ENCODE results near the gene INTS4.
"Not testable (repeated sequence)": the region's sequence is repeated elsewhere in the genome, so short reads cannot be mapped to it uniquely, and the experiment has no call there.

INTS4 gene

DNA sequence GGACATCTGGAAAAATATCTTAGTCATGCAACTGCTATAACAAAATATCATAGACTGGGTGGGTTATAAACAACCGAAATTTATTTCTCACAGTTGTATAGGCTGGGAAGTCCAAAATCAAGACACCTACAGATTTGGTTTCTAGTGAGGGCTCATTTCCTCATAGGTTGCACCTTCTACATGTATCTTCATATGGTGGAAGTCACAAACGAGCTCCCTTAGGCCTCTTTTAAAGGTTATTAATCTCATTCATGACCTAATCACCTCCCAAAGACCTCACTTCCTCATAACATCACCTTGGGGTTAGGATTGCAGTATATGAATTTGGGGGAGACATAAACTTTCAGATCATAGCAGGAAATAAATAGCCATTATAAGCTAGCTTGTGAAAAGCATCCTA lies 85.2 kb downstream of the INTS4 start:
- in situ Hi-C loops (cut with MboI; ENCODE audit: low pct_unique_long_range_greater_than_20kb, low sequenced_read_pairs, unreplicated experiment): no loop called here
- TF ChIP-seq, protein P1, sequence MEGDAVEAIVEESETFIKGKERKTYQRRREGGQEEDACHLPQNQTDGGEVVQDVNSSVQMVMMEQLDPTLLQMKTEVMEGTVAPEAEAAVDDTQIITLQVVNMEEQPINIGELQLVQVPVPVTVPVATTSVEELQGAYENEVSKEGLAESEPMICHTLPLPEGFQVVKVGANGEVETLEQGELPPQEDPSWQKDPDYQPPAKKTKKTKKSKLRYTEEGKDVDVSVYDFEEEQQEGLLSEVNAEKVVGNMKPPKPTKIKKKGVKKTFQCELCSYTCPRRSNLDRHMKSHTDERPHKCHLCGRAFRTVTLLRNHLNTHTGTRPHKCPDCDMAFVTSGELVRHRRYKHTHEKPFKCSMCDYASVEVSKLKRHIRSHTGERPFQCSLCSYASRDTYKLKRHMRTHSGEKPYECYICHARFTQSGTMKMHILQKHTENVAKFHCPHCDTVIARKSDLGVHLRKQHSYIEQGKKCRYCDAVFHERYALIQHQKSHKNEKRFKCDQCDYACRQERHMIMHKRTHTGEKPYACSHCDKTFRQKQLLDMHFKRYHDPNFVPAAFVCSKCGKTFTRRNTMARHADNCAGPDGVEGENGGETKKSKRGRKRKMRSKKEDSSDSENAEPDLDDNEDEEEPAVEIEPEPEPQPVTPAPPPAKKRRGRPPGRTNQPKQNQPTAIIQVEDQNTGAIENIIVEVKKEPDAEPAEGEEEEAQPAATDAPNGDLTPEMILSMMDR (IDR thresholded peaks at IDR 0.05; ENCODE audit: extremely low read depth, insufficient read depth, missing control alignments): no peak

DNA sequence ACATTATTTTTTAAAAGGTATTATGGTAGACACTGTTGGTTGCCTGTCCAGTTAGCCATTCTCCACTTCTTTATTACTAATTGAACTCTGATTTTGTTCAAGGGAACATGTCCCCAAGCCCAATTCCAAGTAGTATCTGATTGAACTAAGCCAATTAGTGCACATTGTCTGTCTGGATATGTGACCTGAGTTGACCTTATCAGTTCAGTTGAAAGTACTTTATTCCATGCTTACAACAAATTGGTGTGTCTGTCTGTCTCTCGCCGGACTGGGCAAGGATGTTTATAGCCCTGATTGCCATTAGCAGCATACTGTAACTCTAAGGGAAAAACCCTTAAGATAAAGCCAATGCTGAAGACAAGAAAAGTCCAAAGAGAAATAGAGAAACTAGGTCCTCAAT lies 85.6 kb downstream of the INTS4 start:
- TF ChIP-seq, protein P1 (IDR thresholded peaks at IDR 0.05; ENCODE audit: extremely low read depth, insufficient read depth, missing control alignments): no peak
- DNase-seq (ENCODE audit: low spot score): no peak
- in situ Hi-C loops (cut with MboI; ENCODE audit: low pct_unique_long_range_greater_than_20kb, low sequenced_read_pairs, unreplicated experiment): no loop called here

More for the DNA sequence above, 85.2 kb downstream of the INTS4 start:
- DNase-seq (ENCODE audit: low spot score): no peak

- in situ Hi-C loops (cut with MboI; ENCODE audit: low pct_unique_long_range_greater_than_20kb, low sequenced_read_pairs, unreplicated experiment); DNase-seq (ENCODE audit: low spot score): not testable (repeated sequence)
Measured at GRCh38 chr11:77894949-77895348, 99.5 kb downstream of the INTS4 start.

GRCh38 chr11:77891703-77892102 lies 102.8 kb downstream of the INTS4 start:
- DNase-seq (ENCODE audit: low spot score); in situ Hi-C loops (cut with MboI; ENCODE audit: low pct_unique_long_range_greater_than_20kb, low sequenced_read_pairs, unreplicated experiment): not testable (repeated sequence)

GRCh38 chr11:77891256-77891655 lies 103.2 kb downstream of the INTS4 start:
- in situ Hi-C loops (cut with MboI; ENCODE audit: low pct_unique_long_range_greater_than_20kb, low sequenced_read_pairs, unreplicated experiment); DNase-seq (ENCODE audit: low spot score): not testable (repeated sequence)

DNA sequence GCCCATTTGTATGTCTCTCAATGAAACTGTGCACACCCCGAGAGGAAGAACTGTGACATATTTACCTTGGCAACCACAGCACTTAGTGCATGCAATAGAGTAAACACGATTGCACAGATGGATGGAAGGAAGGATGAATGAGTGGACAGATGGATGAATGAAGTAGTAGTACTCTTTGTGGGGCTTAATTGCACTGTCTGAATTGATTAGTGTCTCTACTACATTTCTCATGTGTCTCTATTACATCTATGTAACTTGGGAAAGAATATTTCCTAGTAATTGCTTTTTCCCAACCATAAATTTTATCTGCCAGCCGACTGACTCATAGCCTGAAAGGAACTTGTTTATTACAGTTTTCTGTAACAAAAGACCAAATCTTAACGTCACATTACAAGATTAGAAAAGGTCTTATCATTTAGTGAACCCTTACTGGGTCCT lies 103.8 kb downstream of the INTS4 start:
- in situ Hi-C loops (cut with MboI; ENCODE audit: low pct_unique_long_range_greater_than_20kb, low sequenced_read_pairs, unreplicated experiment); DNase-seq (ENCODE audit: low spot score): not testable (repeated sequence)

GRCh38 chr11:77890100-77890614 lies 104.3 kb downstream of the INTS4 start:
- in situ Hi-C loops (cut with MboI; ENCODE audit: low pct_unique_long_range_greater_than_20kb, low sequenced_read_pairs, unreplicated experiment); DNase-seq (ENCODE audit: low spot score): not testable (repeated sequence)

GRCh38 chr11:77889045-77889444 lies 105.4 kb downstream of the INTS4 start:
- DNase-seq (ENCODE audit: low spot score); in situ Hi-C loops (cut with MboI; ENCODE audit: low pct_unique_long_range_greater_than_20kb, low sequenced_read_pairs, unreplicated experiment): not testable (repeated sequence)

DNA sequence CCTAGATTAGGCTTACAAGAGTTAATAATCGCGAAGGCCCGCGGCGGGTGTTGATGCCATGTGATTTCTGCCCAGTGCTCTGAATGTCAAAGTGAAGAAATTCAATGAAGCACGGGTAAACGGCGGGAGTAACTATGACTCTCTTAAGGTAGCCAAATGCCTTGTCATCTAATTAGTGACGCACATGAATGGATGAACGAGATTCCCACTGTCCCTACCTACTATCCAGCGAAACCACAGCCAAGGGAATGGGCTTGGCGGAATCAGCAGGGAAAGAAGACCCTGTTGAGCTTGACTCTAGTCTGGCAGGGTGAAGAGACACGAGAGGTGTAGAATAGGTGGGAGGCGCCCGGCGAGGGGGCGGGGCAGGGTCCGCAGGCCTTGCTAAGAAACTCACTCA lies 108.1 kb downstream of the INTS4 start:
- in situ Hi-C loops (cut with MboI; ENCODE audit: low pct_unique_long_range_greater_than_20kb, low sequenced_read_pairs, unreplicated experiment): no loop called here
- DNase-seq (ENCODE audit: low spot score): no peak
- TF ChIP-seq, protein P1 (IDR thresholded peaks at IDR 0.05; ENCODE audit: extremely low read depth, insufficient read depth, missing control alignments): no peak

DNA sequence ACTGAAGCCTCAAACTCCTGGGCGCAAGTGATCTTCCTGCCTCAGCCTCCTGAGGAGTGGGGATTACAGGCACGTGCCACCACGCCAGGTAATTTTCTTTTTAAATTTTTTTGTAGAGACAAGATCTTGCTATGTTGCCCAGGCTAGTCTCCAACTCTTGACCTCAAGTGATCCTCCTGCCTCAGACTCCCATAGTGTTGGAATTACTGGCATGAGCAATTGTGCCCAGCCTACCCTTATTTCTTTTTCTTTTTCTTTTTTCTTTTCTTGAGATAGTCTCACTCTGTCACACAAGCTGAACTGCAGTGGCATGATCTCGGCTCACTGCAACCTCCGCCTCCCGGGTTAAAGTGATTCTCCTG lies 109.7 kb downstream of the INTS4 start:
- no peak for DNase-seq (ENCODE audit: low spot score)
- in situ Hi-C loops (cut with MboI; ENCODE audit: low pct_unique_long_range_greater_than_20kb, low sequenced_read_pairs, unreplicated experiment): no loop called here
- TF ChIP-seq, protein P1 (IDR thresholded peaks at IDR 0.05; ENCODE audit: extremely low read depth, insufficient read depth, missing control alignments): no peak

Data from GM13977 (cell line).